HepG2 (cell line): ENCODE measurements around the gene DGCR2. TPM values are rescaled to one million over a fixed set of nuclear protein-coding genes. Genes with fewer than 3 reads are reported as not detected.
A peak's percentile ranks its signal among the peaks of the same experiment; 100 is the strongest.

Source experiments
- ATAC-seq: fragments of 200-7000 bp; cut with Tn5 transposase; 3 replicates; pipeline ENCODE4 v1.9.1; 2020; ENCODE audit warnings: mild to moderate bottlenecking, moderate library complexity
- BruUV-seq: library from RNA; stranded (reverse); fragments of 400-500 nt; replicated peaks from 2 replicates; lab custom pipeline; 2021; lab: Mats Ljungman, UMichigan
- CTCF ChIA-PET: fragments of 300-600 bp; formaldehyde crosslinking; extraction: SDS; loops from one replicate; lab custom pipeline; 2021; ENCODE audit warnings: low total read pairs, inconsistent platforms, low intra/inter-chr PET ratio; lab: Yijun Ruan, JAX
- POLR2A ChIA-PET: fragments of 350-600 bp; sonication (Branson Sonifier 250); formaldehyde crosslinking; loops from one replicate; lab custom pipeline; 2020; ENCODE audit warnings: antibody characterized with exemption, inconsistent platforms; lab: Yijun Ruan, JAX
- DNase-seq: peaks from one replicate; pipeline ENCODE4 v3.0.0-alpha.2; 2015; ENCODE audit warnings: low spot score
- FAIRE-seq: peaks from 3 replicates; lab custom pipeline; 2011; peaks lifted over from hg19 to GRCh38; lab: Jason Lieb, UNC
- H2AFZ ChIP-seq: one replicate; pipeline ENCODE4 v1.6.1; 2011; ENCODE audit warnings: low read length, inconsistent platforms
- H3K27ac ChIP-seq: fragments of 300-600 bp; 3 replicates; pipeline ENCODE4 v1.8.0; 2011; ENCODE audit warnings: mixed run types, mild to moderate bottlenecking, mixed read lengths, low read length, inconsistent platforms; ENCODE audit not compliant: insufficient read depth; ENCODE audit errors: extremely low read length
- H3K27me3 ChIP-seq, 2 experiments: fragments of 200-600 bp in 1 of 2; 2 replicates in 1 of 2; 3 replicates in 1 of 2; pipeline versions ENCODE4 v1.6.0 to v1.8.0; 2011; ENCODE audit warnings: low read length in 2 of 2, mild to moderate bottlenecking in 2 of 2, moderate library complexity in 2 of 2, inconsistent platforms in 1 of 2; ENCODE audit not compliant: insufficient read depth in 2 of 2, control insufficient read depth in 1 of 2
- H3K36me3 ChIP-seq, 2 experiments: fragments of 200-600 bp in 1 of 2; replicated peaks in 1 of 2; 2 replicates in 1 of 2; 3 replicates in 1 of 2; pipeline versions ENCODE4 v1.5.1 to v1.8.0; 2011; ENCODE audit warnings: low read length in 2 of 2, inconsistent platforms in 1 of 2; ENCODE audit not compliant: insufficient read depth in 2 of 2, control insufficient read depth in 1 of 2
- H3K4me1 ChIP-seq: 2 replicates; pipeline ENCODE4 v1.5.1; 2012; ENCODE audit warnings: low read length, inconsistent platforms; ENCODE audit not compliant: insufficient read depth
- H3K4me2 ChIP-seq: 2 replicates; pipeline ENCODE4 v1.6.0; 2011; ENCODE audit warnings: low read depth, low read length, inconsistent platforms
- H3K4me3 ChIP-seq, 3 experiments: fragments of 200-600 bp in 1 of 3; sonication (generic), shearing (Covaris generic) in 1 of 3; replicated peaks in 1 of 3; 2 replicates each; pipeline ENCODE4 v1.5.1; 2011 to 2016; ENCODE audit warnings: low read length in 3 of 3, inconsistent platforms in 2 of 3, low read depth in 2 of 3, mild to moderate bottlenecking in 2 of 3, control low read depth in 1 of 3, mixed read lengths in 1 of 3; ENCODE audit not compliant: insufficient read depth in 1 of 3
- H3K79me2 ChIP-seq: one replicate; pipeline ENCODE4 v1.6.1; 2011; ENCODE audit warnings: low read length, inconsistent platforms; ENCODE audit not compliant: insufficient read depth
- H3K9ac ChIP-seq: 2 replicates; pipeline ENCODE4 v1.6.0; 2011; ENCODE audit warnings: mild to moderate bottlenecking, low read depth, low read length, inconsistent platforms; ENCODE audit not compliant: insufficient read depth
- H3K9me3 ChIP-seq: 2 replicates; pipeline ENCODE4 v1.5.1; 2012; ENCODE audit warnings: mild to moderate bottlenecking, low read length
- H4K20me1 ChIP-seq: 2 replicates; pipeline ENCODE4 v1.6.0; 2011; ENCODE audit warnings: inconsistent platforms, mild to moderate bottlenecking, low read length, moderate library complexity; ENCODE audit not compliant: insufficient read depth
- MED8 ChIP-seq: sonication (generic); formaldehyde crosslinking; IDR thresholded peaks from 2 replicates; pipeline ENCODE4 v1.8.1; 2023; ENCODE audit warnings: mild to moderate bottlenecking, missing genetic modification reagents; ENCODE audit not compliant: insufficient replicate concordance
- MLX ChIP-seq: IDR thresholded peaks from 2 replicates; pipeline ENCODE4 v1.6.1; 2016
- NR2F6 ChIP-seq, 2 experiments: IDR thresholded peaks; 2 replicates each; pipeline ENCODE4 v1.6.1; 2016; ENCODE audit warnings: antibody characterized with exemption in 1 of 2, mild to moderate bottlenecking in 1 of 2
- PLRG1 ChIP-seq: fragments of 450-650 bp; conservative IDR thresholded peaks from 2 replicates; pipeline ENCODE4 v1.6.1; 2016
- PRDM15 ChIP-seq: sonication (generic); formaldehyde crosslinking; IDR thresholded peaks from 2 replicates; pipeline ENCODE4 v1.4.0; 2020; ENCODE audit warnings: missing genetic modification reagents
- PRDM4 ChIP-seq: sonication (generic); formaldehyde crosslinking; IDR thresholded peaks from 2 replicates; pipeline ENCODE4 v1.9.0; 2021; ENCODE audit warnings: missing genetic modification reagents, borderline replicate concordance
- TRIM24 ChIP-seq: sonication (generic); formaldehyde crosslinking; IDR thresholded peaks from 2 replicates; pipeline ENCODE4 v1.8.0; 2022; ENCODE audit warnings: mild to moderate bottlenecking, missing genetic modification reagents
- ZFP41 ChIP-seq: sonication (generic); formaldehyde crosslinking; IDR thresholded peaks from 2 replicates; pipeline ENCODE4 v1.4.0; 2020; ENCODE audit warnings: mild to moderate bottlenecking, missing genetic modification reagents, borderline replicate concordance
- ZNF160 ChIP-seq: sonication (generic); formaldehyde crosslinking; IDR thresholded peaks from 2 replicates; pipeline ENCODE4 v1.8.0; 2022; ENCODE audit warnings: mild to moderate bottlenecking, inconsistent platforms, missing genetic modification reagents
- ZNF224 ChIP-seq: sonication (generic); formaldehyde crosslinking; IDR thresholded peaks from 2 replicates; pipeline ENCODE4 v1.5.0; 2020; ENCODE audit warnings: mild to moderate bottlenecking, missing genetic modification reagents
- ZNF460 ChIP-seq: sonication (generic); formaldehyde crosslinking; IDR thresholded peaks from 2 replicates; pipeline ENCODE4 v1.5.1; 2020; ENCODE audit warnings: missing genetic modification reagents, mild to moderate bottlenecking, borderline replicate concordance
- ZNF660 ChIP-seq: sonication (generic); formaldehyde crosslinking; IDR thresholded peaks from 2 replicates; pipeline ENCODE4 v1.5.1; 2020; ENCODE audit warnings: mild to moderate bottlenecking, low read depth, missing genetic modification reagents, borderline replicate concordance
- ZNF703 ChIP-seq: sonication (generic); formaldehyde crosslinking; IDR thresholded peaks from 2 replicates; pipeline ENCODE4 v1.5.1; 2020; ENCODE audit warnings: missing genetic modification reagents, mild to moderate bottlenecking, moderate library complexity, borderline replicate concordance
- WGBS: methylation state at CpG from one replicate; pipeline ENCODE4 v1.1.6; 2017; ENCODE audit warnings: low lambda C conversion rate; 5-methylcytosine and 5-hydroxymethylcytosine counted together
- in situ Hi-C: cut with HindIII; loops from 2 replicates; pipeline ENCODE4 v1.10.0; 2017; ENCODE audit warnings: low pct_unique_long_range_greater_than_20kb; ENCODE audit not compliant: extremely low pct_ligation_motif_present
- intact Hi-C: fragments of 100-400 bp; cut with micrococcal nuclease; formaldehyde crosslinking; loops from one replicate; pipeline ENCODE4 v1.10.0; 2022; ENCODE audit not compliant: unreplicated experiment
- polyA plus RNA-seq, 8 experiments: library from polyadenylated mRNA; depleted of rRNA in 3 of 8; stranded (reverse) in 7 of 8; unstranded in 1 of 8; fragments of >200 nt; fragmentation: Illumina TruSeq in 4 of 8; extraction: Trizol in 4 of 8; gene quantifications; 2 replicates each; pipeline versions ENCODE4 v1.2.1 to v1.2.3, GENCODE V29; 2011 to 2016; ENCODE audit warnings: low read depth in 4 of 8, missing spikeins in 1 of 8, mixed read lengths in 1 of 8; ENCODE audit not compliant: insufficient read depth in 1 of 8
- total RNA-seq, 5 experiments: library from RNA; depleted of rRNA; stranded (reverse); fragments of >200 nt; fragmentation: Illumina TruSeq; extraction: Trizol; gene quantifications; 2 replicates each; pipeline ENCODE4 v1.2.3, GENCODE V29; 2016; ENCODE audit warnings: low read depth in 1 of 5

DGCR2 gene
- total and polyA plus RNA-seq, 2 of the 13 experiments (the other 11 are each of a cell fraction or from before 2014, with no cell fraction given), result 23.1 to 35.3 TPM

- in situ Hi-C loops, result no loop called here
Observed at GRCh38 chr22:19166421-19166820, 44.2 kb upstream of the DGCR2 start.

GRCh38 chr22:19164425-19164824, 42.2 kb upstream of the DGCR2 start:
- FAIRE-seq (no peak), DNase-seq (no peak), ATAC-seq (no peak)
- 37% methylated on average over 6 of the region's 6 CpGs for WGBS
- no peaks in the 10 kb centered on the region for H3K79me2 ChIP-seq
- H3K4me2 ChIP-seq, result no peak overlapping the region
- no peaks in the 10 kb centered on the region for H4K20me1 ChIP-seq
- no peaks in the 10 kb centered on the region for H3K36me3 ChIP-seq
- CTCF ChIA-PET, result no interaction called here
- no peaks in the 10 kb centered on the region for H3K9me3 ChIP-seq
- H3K27me3 ChIP-seq, result peaks cover 5 to 41% of the 10 kb centered on the region in 2 experiments
- TF ChIP-seq PRDM4 (no peak), TRIM24 (no peak), ZNF660 (no peak), MLX (CRISPR knock-in tag) (no peak), PLRG1 (no peak), ZNF160 (CRISPR knock-in tag) (peak; percentile 81; the same call in 1 of the 2 replicates), MED8 (CRISPR knock-in tag) (no peak), ZFP41 (CRISPR knock-in tag) (no peak), PRDM15 (CRISPR knock-in tag) (no peak)
- intact Hi-C loops, result no loop called here
- no peak overlapping the region for H2AFZ ChIP-seq
- peaks cover 13% of the 10 kb centered on the region for H3K4me1 ChIP-seq
- H3K9ac ChIP-seq, result no peak overlapping the region
- H3K27ac ChIP-seq, result no peak overlapping the region
- POLR2A ChIA-PET, result no interaction called here
- in situ Hi-C loops, result no loop called here
- no peak overlapping the region for H3K4me3 ChIP-seq
- BruUV-seq, result no TSS peak

More at GRCh38 chr22:19166421-19166820, 44.2 kb upstream of the DGCR2 start:
- H3K4me1 ChIP-seq, result peaks cover 27% of the 10 kb centered on the region
- H4K20me1 ChIP-seq, result no peaks in the 10 kb centered on the region
- no peak overlapping the region for H2AFZ ChIP-seq
- CTCF ChIA-PET, result no interaction called here
- DNase-seq (no peak), FAIRE-seq (no peak), ATAC-seq (no peak)
- no peak overlapping the region for H3K4me2 ChIP-seq
- 48% methylated on average over 8 of the region's 8 CpGs for WGBS
- no peak overlapping the region for H3K9ac ChIP-seq
- POLR2A ChIA-PET, result no interaction called here
- peaks cover 7 to 52% of the 10 kb centered on the region in 2 experiments for H3K27me3 ChIP-seq
- H3K9me3 ChIP-seq, result no peaks in the 10 kb centered on the region
- H3K27ac ChIP-seq, result no peak overlapping the region
- no peak for TF ChIP-seq NR2F6 (IDR thresholded peaks at IDR 0.05)
- no peak for TF ChIP-seq NR2F6 (CRISPR knock-in tag; IDR thresholded peaks at IDR 0.05)
- TF ChIP-seq ZNF224 (CRISPR knock-in tag), result no peak
- TF ChIP-seq ZNF703, result no peak
- TF ChIP-seq ZNF460, result no peak
- H3K4me3 ChIP-seq, result no peak overlapping the region
- intact Hi-C loops, result no loop called here
- no TSS peak for BruUV-seq
- H3K36me3 ChIP-seq, result no peaks in the 10 kb centered on the region
- H3K79me2 ChIP-seq, result no peaks in the 10 kb centered on the region
